Sciatic nerve (tissue), 2 donors: ENCODE measurements around the gene CD38. TPM values are rescaled to one million over a fixed set of nuclear protein-coding genes. Genes with fewer than 3 reads are reported as not detected.
A peak's percentile ranks its signal among the peaks of the same experiment; 100 is the strongest.

Source experiments
- ATAC-seq: fragments of 200-7000 bp; cut with Tn5 transposase; one replicate; pipeline ENCODE4 v1.9.1; 2020; ENCODE audit warnings: mild to moderate bottlenecking, moderate library complexity
- DNase-seq: peaks from one replicate; pipeline ENCODE4 v3.0.0-alpha.2; 2020; ENCODE audit warnings: low spot score
- intact Hi-C: fragments of 100-400 bp; cut with DNase I; formaldehyde crosslinking; loops from one replicate; pipeline ENCODE4 v1.14.2; 2022
- total RNA-seq: library from RNA; stranded (reverse); fragmentation: NEBNext Ultra II Directional; extraction: Animal tissue kit (Norgen Biotek cat#: 25700); gene quantifications from one replicate; pipeline ENCODE4 v1.2.1, GENCODE V29; 2021
- donor health status: DM: no; HTN: no; CAD: no.
- donor health status: DM: no; HTN: no; CAD: no.

CD38 gene
- total RNA-seq, 1 donor from 2014 or later: 3.4 TPM

DNA sequence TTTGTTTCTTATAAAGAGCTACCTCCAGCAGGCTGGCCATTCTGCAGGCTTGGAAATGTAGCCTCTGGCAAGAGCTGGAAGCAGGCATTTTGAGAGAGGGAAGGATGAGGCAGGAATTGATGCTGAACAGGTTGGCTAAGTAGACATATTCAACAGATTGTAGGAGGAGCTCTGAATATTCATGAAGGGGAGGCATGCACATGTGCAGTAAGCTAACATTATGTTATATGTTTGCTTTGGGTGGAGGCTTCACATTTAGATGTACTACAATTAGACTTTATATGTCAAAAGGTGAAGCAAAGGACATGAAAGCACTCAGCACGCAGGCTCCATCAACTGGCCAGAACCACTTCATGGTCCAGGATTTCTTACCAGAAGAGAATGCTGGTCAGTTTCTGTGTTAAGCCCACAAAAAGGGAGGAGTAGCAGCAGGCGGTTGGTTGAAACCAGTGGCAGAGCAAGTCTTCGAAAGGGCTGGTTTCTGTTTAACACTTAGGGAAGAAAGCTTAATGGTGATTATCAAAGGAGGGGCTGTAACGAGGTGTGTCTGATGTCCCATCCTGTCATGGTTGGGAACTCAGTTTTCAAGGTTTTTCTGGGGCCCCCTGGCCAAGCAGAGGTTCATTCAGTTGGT is 105.6 kb downstream of the CD38 start:
- DNase-seq (no peak), ATAC-seq (no peak)
- intact Hi-C loops: no loop called here

DNA sequence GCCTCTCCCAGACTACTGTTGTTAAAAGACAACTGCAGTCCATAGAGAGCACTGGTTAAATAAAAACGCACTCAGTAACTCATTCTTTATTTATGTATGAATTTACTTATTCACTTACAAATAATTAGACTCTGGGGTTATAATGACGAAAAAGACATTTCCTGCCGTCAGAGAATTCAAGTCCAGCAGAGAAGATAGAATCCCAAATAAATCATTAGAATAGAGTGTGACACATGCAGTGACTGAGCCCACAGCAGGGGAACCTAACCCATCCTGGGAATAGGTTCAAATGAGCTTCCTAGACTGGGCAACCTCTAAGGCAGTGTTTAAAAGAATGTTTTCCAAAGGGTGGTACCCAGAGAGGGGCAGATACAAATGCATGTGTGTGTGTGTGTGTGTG is 106.5 kb downstream of the CD38 start:
- intact Hi-C loops: no loop called here
- no peak for ATAC-seq
- DNase-seq: no peak

GRCh38 chr4:15885422-15885821 is 107.3 kb downstream of the CD38 start:
- ATAC-seq (no peak), DNase-seq (no peak)
- intact Hi-C loops: no loop called here

- ATAC-seq (no peak), DNase-seq (no peak)
- intact Hi-C loops: no loop called here
Measured at GRCh38 chr4:15888515-15888914, 110.4 kb downstream of the CD38 start.

DNA sequence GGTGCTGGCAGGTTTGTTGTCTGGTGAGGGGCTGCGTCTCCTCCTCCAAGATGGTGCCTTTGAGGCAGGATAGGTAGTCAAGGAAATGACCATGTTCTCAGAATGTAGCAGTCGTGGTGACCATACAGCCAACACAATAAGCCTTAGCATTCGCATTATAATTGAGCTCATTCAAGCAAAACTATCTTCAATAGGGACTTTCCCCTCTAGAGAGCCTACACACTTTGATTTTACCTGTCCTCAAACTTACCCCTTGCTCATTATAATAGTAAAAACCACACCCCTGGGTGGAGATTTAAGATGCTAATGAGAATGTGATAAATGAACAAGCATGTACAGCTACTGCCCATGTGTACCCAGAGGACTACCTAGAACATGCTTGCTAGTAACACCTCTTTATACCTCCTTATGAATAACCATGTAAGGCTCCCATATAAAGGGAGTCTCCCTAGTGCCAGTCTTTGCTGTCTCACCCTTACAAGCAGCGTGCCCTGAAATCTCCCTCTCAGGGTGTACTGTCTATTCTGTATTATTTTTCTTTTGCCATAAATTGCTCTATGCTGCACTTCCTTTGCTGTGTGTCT is 112.2 kb downstream of the CD38 start:
- no peak for ATAC-seq
- DNase-seq: no peak
- intact Hi-C loops: no loop called here

GRCh38 chr4:15891312-15891711 is 113.2 kb downstream of the CD38 start:
- ATAC-seq: peak; percentile 20
- intact Hi-C loops: no loop called here

GRCh38 chr4:15893962-15894361 is 115.8 kb downstream of the CD38 start:
- intact Hi-C loops: no loop called here
- ATAC-seq: peak; percentile 59
- no peak for DNase-seq

More at GRCh38 chr4:15891312-15891711, 113.2 kb downstream of the CD38 start:
- DNase-seq: no peak

DNA sequence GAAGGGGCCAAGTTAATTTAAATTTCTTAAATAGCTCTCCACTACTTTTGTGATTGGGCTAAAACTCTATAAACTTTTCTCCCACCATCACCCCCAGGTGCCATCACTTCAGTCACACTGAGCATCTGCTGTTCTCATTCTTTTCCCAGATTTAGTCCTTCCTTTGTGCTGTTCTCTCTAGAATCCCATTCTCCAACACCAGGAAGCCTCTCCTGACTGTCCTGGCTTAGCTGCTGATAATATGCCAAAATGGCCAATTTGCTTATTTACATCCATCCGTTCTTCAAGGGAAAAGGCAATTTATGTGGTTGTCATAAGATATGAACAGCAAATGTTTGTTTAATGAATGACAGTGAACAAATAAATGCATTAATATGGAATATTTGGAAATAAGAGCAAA is 116.3 kb downstream of the CD38 start:
- DNase-seq (no peak), ATAC-seq (no peak)
- intact Hi-C loops: no loop called here

DNA sequence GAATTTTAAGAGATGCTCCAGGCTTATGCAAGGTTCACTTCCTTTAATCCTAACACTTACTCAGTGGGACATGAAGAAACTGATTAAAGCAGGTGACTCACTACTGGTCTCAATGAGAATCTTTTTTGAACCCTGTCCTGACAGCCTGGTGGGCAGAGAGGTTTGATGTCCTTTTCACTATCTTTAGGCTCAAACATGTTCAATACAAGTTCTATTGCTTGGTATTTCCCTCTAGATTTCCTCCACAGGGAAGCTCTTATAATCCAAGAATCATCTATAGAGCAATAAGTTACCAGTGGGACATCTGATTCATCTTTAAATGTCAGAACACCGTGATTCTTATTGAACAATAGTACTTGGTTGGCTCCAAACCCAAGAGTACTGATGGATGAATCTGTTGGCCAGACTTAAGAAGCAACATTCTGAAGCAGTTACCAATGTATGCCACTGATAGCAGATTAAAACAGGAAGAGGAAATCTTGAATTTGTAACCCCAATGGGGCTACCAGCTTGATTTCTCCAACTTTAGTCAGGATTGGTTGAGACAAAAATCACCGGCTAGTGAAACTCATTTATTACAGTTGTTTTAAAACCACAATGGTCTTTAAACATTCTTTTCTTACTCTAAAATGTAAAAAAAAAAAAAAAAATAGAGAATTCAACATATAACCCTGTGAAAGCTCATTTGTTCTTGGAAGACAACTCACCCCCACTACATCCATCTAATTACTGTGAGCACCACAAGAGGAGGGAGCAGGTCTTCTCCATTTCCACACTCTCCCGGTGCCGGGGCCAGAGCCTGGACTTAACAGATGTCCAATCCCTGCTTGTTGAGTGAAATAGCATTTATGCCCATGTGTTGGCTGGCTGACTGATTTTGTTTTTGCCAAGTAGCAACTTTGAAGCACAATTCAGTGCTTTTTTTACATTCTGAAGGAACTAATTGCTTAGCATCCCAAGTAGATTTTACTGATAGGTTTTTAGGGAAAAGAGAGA is 117.1 kb downstream of the CD38 start:
- intact Hi-C loops: no loop called here
- ATAC-seq (no peak), DNase-seq (no peak)

- no peak for ATAC-seq
- DNase-seq: no peak
- intact Hi-C loops: no loop called here
Measured at GRCh38 chr4:15897577-15897976, 119.4 kb downstream of the CD38 start.

DNA sequence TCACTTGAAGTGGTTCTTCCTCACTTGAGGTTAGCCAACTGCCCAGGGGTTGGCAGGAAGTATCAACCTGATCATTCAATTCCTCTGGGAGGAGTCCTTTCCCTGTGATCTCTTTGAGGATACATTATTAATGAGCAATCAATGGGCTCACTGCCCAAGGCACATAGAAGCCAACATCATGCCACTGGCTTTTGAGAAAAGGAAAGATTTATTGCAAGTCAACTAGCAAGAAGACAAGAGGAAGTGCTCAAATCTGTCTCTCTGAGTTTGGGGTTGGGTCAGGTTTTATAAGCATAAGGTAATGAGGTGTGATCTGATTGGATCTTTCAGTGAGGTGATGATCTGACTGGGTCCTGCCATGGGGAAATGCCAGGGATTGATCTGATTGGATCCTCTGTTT is 120.8 kb downstream of the CD38 start:
- ATAC-seq: no peak
- DNase-seq: no peak
- intact Hi-C loops: no loop called here

DNA sequence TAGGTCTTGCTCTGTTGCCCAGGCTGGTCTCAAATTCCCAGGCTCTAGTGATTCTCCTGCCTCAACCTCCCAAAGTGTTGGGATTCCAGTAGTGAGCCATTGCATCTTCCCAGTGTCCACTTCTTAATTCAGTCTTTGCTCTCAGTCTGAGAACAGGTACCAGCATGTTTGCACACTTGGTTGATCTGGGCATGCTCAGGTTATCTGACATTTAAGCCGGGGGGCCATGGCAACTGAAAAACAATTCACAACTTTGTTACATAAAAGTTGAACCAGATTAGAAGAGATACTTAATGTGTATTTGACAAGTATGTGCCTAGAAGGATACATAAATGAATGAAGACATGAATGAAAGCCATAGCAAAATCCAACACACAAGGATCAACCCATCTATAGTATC is 121.4 kb downstream of the CD38 start:
- intact Hi-C loops: no loop called here
- DNase-seq: no peak

DNA sequence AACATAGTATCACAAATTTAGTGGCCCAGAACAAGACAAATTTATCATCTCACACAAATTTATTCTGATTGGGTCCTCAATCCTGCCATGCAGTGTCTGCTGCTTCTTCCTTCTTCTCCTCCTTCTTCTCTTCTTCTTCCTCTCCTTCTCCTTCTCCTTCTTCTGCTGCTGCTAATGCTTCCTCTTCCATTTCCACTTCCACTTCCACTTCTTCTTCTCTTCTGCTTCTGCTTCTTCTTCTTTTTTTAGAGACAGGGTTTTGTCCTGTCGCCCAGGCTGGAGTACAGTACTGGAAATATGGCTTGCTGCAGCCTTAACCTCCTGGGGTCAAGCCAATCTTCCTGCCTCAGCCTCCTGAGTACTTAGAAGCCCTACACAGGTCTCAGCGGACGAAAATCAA is 122.9 kb downstream of the CD38 start:
- ATAC-seq: no peak
- intact Hi-C loops: no loop called here
- no peak for DNase-seq

More for the DNA sequence above, 121.4 kb downstream of the CD38 start:
- no peak for ATAC-seq

GRCh38 chr4:15901998-15902397 is 123.9 kb downstream of the CD38 start:
- DNase-seq (no peak), ATAC-seq (no peak)
- intact Hi-C loops: no loop called here

- intact Hi-C loops: no loop called here
- no peak for ATAC-seq
- no peak for DNase-seq
Measured at GRCh38 chr4:15902746-15903145, 124.6 kb downstream of the CD38 start.

Other genes starting within 250 kb of the CD38 start
- 97.4 TPM for gene FBXL5, start 123.0 kb upstream of the CD38 start, total RNA-seq
- 42.8 TPM for gene FAM200B, start 96.5 kb upstream of the CD38 start, total RNA-seq
- gene BST1, start 75.3 kb upstream of the CD38 start, total RNA-seq: 9.1 TPM
- gene FGFBP1, start 160.4 kb downstream of the CD38 start, total RNA-seq: not detected
- 129 TPM for gene FGFBP2, start 184.8 kb downstream of the CD38 start, total RNA-seq